Diencephalon (tissue), 1 donor: ENCODE results near the gene RWDD1. TPM values are rescaled to one million over a fixed set of nuclear protein-coding genes. Genes with fewer than 3 reads are reported as not detected.

Source experiments
- total RNA-seq: library from RNA; depleted of rRNA; stranded (reverse); fragments of >200 nt; gene quantifications from one replicate; pipeline ENCODE4 v1.2.3, GENCODE V29; 2014

Gene RWDD1, protein sequence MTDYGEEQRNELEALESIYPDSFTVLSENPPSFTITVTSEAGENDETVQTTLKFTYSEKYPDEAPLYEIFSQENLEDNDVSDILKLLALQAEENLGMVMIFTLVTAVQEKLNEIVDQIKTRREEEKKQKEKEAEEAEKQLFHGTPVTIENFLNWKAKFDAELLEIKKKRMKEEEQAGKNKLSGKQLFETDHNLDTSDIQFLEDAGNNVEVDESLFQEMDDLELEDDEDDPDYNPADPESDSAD
- total RNA-seq: 47.7 TPM

DNA sequence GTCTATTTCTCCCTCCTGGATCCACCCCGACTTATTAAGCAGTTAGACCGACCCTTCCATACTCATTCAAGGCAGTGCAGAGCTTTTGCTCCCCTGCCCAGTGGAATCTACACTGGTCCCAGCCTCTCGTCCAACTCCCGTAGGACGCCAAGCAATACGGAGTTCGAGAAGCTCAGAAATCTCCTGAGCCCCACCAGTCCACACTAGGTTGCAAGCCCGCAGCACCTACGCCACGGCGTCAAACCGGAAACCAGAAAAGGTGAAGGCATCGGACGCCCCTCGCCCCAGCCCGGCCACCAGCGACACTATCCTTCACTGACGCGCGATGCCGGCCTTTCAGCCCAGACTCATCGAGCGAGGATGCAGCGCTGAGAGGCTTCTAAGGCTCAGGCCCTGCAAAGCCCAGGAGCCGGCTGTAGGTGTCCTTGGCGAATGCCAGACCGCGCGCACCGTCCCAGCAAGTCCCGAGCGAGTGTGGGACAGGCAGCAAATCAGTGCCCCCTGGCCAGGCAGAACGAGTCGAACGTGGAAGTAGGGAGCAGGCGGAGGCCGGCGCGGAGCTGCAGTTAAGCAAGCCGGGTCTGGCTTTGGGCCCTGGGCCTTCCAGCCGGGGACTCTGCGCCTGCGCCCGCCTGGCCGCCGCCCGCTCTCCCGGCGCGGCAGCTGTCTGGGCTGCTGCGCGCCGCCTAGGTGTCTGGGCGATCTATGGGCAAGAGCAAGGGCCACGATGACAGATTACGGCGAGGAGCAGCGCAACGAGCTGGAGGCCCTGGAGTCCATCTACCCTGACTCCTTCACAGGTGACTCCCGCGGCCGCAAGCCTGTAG lies at the start of gene RWDD1:
TSS of gene RWDD1 (plus strand) at position 649 of the 827 bp plus-strand sequence. CDS start at position 728, 79 bp downstream.

GRCh38 chr6:116545651-116546050 lies 25.7 kb upstream of the RWDD1 start, which contains the start of gene TRAPPC3L:
Gene TRAPPC3L (minus strand): TSS chr6:116545684. CDS start chr6:116545514, 170 bp downstream.

GRCh38 chr6:116553451-116553850 lies 17.9 kb upstream of the RWDD1 start, which contains the start of gene CALHM4:
Gene CALHM4 (plus strand): TSS chr6:116553751. CDS start chr6:116553794, 43 bp downstream.

GRCh38 chr6:116615937-116616736 lies 44.8 kb downstream of the RWDD1 start, which contains the start of gene RSPH4A:
Gene RSPH4A (plus strand): TSS chr6:116616479. CDS start chr6:116616624, 145 bp downstream.

Other genes starting within 250 kb of the RWDD1 start
- gene DSE, start 200.6 kb upstream of the RWDD1 start, total RNA-seq: 20.1 TPM
- 8.5 TPM for gene CALHM6, start 110.1 kb upstream of the RWDD1 start, total RNA-seq
- gene CALHM5, start 59.9 kb upstream of the RWDD1 start, total RNA-seq: 1.2 TPM
- gene TRAPPC3L, start 25.8 kb upstream of the RWDD1 start, total RNA-seq: 0.69 TPM
- 0.46 TPM for gene CALHM4, start 17.8 kb upstream of the RWDD1 start, total RNA-seq
- gene RSPH4A, start 45.0 kb downstream of the RWDD1 start, total RNA-seq: 16.1 TPM
- 34.8 TPM for gene ZUP1, start 97.3 kb downstream of the RWDD1 start, total RNA-seq
- 35.3 TPM for gene KPNA5, start 109.7 kb downstream of the RWDD1 start, total RNA-seq
- gene FAM162B, start 194.2 kb downstream of the RWDD1 start, total RNA-seq: 2.8 TPM